GM19468 (cell line): ENCODE data around the gene ZNF17.
A peak's percentile ranks its signal among the peaks of the same experiment; 100 is the strongest.
"Not testable (repeated sequence)": the region's sequence is repeated elsewhere in the genome, so short reads cannot be mapped to it uniquely, and the experiment has no call there.

Experiments
- ATAC-seq: cut with Tn5 transposase; IDR thresholded peaks from one replicate; pipeline ENCODE4 v1.9.1; 2021; ENCODE audit warnings: mild to moderate bottlenecking, moderate library complexity, moderate number of reproducible peaks; ENCODE audit not compliant: unreplicated experiment; ENCODE audit errors: extremely low read depth

Gene ZNF17

GRCh38 chr19:57410877-57411671, at the start of gene ZNF17:
ZNF17 (plus strand) TSS chr19:57411161; CDS start chr19:57413616, 2,455 bp downstream.
- peak; percentile 98 for ATAC-seq

- no peak for ATAC-seq
These were observed 48.5 kb upstream of the ZNF17 start for GRCh38 chr19:57362419-57362818.

- ATAC-seq: peak; percentile 83
These were observed 47.8 kb upstream of the ZNF17 start, which contains the start of the genes TRAPPC2B and ZNF547 for GRCh38 chr19:57362997-57363687. TRAPPC2B (plus strand) TSS chr19:57363551; CDS start chr19:57364834, 1,283 bp downstream. ZNF547 (plus strand) TSS chr19:57363551; CDS start chr19:57368556, 5,005 bp downstream.

- ATAC-seq: no peak
These were observed 47.2 kb upstream of the ZNF17 start for GRCh38 chr19:57363688-57364181.

GRCh38 chr19:57366776-57367175, 44.2 kb upstream of the ZNF17 start:
- ATAC-seq: no peak

- ATAC-seq: no peak
These were observed 36.8 kb upstream of the ZNF17 start for GRCh38 chr19:57374179-57374578.

- ATAC-seq: not testable (repeated sequence)
These were observed 36.3 kb upstream of the ZNF17 start for GRCh38 chr19:57374647-57375046.

- no peak for ATAC-seq
These were observed 34.8 kb upstream of the ZNF17 start for GRCh38 chr19:57376151-57376550.

- no peak for ATAC-seq
These were observed 33.3 kb upstream of the ZNF17 start for GRCh38 chr19:57377498-57378146.

GRCh38 chr19:57380923-57381322, 30.0 kb upstream of the ZNF17 start:
- no peak for ATAC-seq

- ATAC-seq: no peak
These were observed 28.0 kb upstream of the ZNF17 start for GRCh38 chr19:57382806-57383488.

- ATAC-seq: no peak
These were observed 21.7 kb upstream of the ZNF17 start for GRCh38 chr19:57389194-57389729.

- peak; percentile 96 for ATAC-seq
These were observed 21.0 kb upstream of the ZNF17 start, which contains the start of gene ZNF548 for GRCh38 chr19:57389730-57390598. ZNF548 (plus strand) TSS chr19:57389854; CDS start chr19:57390100, 246 bp downstream.

GRCh38 chr19:57395710-57396109, 15.3 kb upstream of the ZNF17 start:
- ATAC-seq: no peak

- no peak for ATAC-seq
These were observed 12.1 kb upstream of the ZNF17 start for GRCh38 chr19:57398868-57399267.

GRCh38 chr19:57403737-57404563, 7.0 kb upstream of the ZNF17 start:
- ATAC-seq: no peak

- ATAC-seq: no peak
These were observed 4.3 kb upstream of the ZNF17 start for GRCh38 chr19:57406516-57407123.
